Endothelial cell of umbilical vein (primary cell): ENCODE data around the gene UQCR10. TPM values are rescaled to one million over a fixed set of nuclear protein-coding genes. Genes with fewer than 3 reads are reported as not detected.

Experiments
- BruUV-seq: library from RNA; stranded (reverse); fragments of 400-500 nt; replicated peaks from 2 replicates; lab custom pipeline; 2021; lab: Mats Ljungman, UMichigan
- CTCF ChIA-PET: fragments of 300-600, 350-600 bp; sonication (Branson Sonifier 250); formaldehyde crosslinking; loops from one replicate; lab custom pipeline; 2021; ENCODE audit warnings: antibody characterized with exemption, inconsistent platforms; lab: Charles Lee
- POLR2A ChIA-PET: fragments of 300-600, 350-600 bp; sonication (Branson Sonifier 250); formaldehyde crosslinking; loops from one replicate; lab custom pipeline; 2021; ENCODE audit warnings: antibody characterized with exemption, inconsistent platforms; lab: Charles Lee
- DNase-seq: peaks from one replicate; pipeline ENCODE4 v3.0.0-alpha.2; 2011; ENCODE audit warnings: low read depth, low spot score
- FAIRE-seq: peaks from 2 replicates; lab custom pipeline; 2011; peaks lifted over from hg19 to GRCh38; lab: Jason Lieb, UNC
- H2AFZ ChIP-seq: 2 replicates; pipeline ENCODE4 v1.6.0; 2012; ENCODE audit warnings: low read depth, low read length, control low read depth, inconsistent platforms
- H3K27ac ChIP-seq: 2 replicates; pipeline ENCODE4 v1.5.1; 2011; ENCODE audit warnings: low read depth, mild to moderate bottlenecking, control low read depth, low read length, moderate library complexity; ENCODE audit not compliant: insufficient read depth
- H3K27me3 ChIP-seq, 2 experiments: 2 replicates each; pipeline versions ENCODE4 v1.6.0 to v1.6.1; 2011; ENCODE audit warnings: low read length in 2 of 2, mixed read lengths in 1 of 2; ENCODE audit not compliant: control insufficient read depth in 2 of 2, insufficient read depth in 2 of 2
- H3K36me3 ChIP-seq, 2 experiments: 2 replicates in 1 of 2; 3 replicates in 1 of 2; pipeline ENCODE4 v1.5.1; 2011; ENCODE audit warnings: low read length in 2 of 2, mild to moderate bottlenecking in 1 of 2, moderate library complexity in 1 of 2; ENCODE audit not compliant: control insufficient read depth in 2 of 2, insufficient read depth in 2 of 2; ENCODE audit errors: extremely low read depth in 1 of 2
- H3K4me1 ChIP-seq: 3 replicates; pipeline ENCODE4 v1.5.1; 2011; ENCODE audit warnings: mild to moderate bottlenecking, low read length; ENCODE audit not compliant: control insufficient read depth, insufficient read depth; ENCODE audit errors: extremely low read depth
- H3K4me2 ChIP-seq: 2 replicates; pipeline ENCODE4 v1.6.1; 2011; ENCODE audit warnings: low read length, control low read depth, mixed read lengths; ENCODE audit not compliant: insufficient read depth
- H3K4me3 ChIP-seq, 3 experiments: fragments of 200-600 bp in 1 of 3; sonication (generic), shearing (Covaris generic) in 1 of 3; replicated peaks in 1 of 3; 2 replicates each; pipeline ENCODE4 v1.5.1; 2011 to 2016; ENCODE audit warnings: control low read depth in 3 of 3, low read length in 3 of 3, mild to moderate bottlenecking in 2 of 3, inconsistent platforms in 1 of 3, low read depth in 1 of 3, moderate library complexity in 1 of 3; ENCODE audit not compliant: insufficient read depth in 1 of 3
- H3K79me2 ChIP-seq: 2 replicates; pipeline ENCODE4 v1.6.0; 2012; ENCODE audit warnings: low read length, inconsistent platforms; ENCODE audit not compliant: control insufficient read depth, insufficient read depth
- H3K9ac ChIP-seq: replicated peaks from 2 replicates; pipeline ENCODE3; 2011; ENCODE audit warnings: low read length, control low read depth; ENCODE audit not compliant: insufficient read depth; ENCODE audit errors: extremely low read depth
- H3K9me1 ChIP-seq: replicated peaks from 3 replicates; pipeline ENCODE4 v1.6.0; 2011; ENCODE audit warnings: mild to moderate bottlenecking, low read length; ENCODE audit not compliant: control insufficient read depth, insufficient read depth; ENCODE audit errors: extremely low read depth
- H3K9me3 ChIP-seq: replicated peaks from 2 replicates; pipeline ENCODE4 v1.5.1; 2012; ENCODE audit warnings: low read length, inconsistent platforms; ENCODE audit not compliant: control insufficient read depth, insufficient read depth
- H4K20me1 ChIP-seq: replicated peaks from 2 replicates; pipeline ENCODE3; 2011; ENCODE audit warnings: mild to moderate bottlenecking, low read length; ENCODE audit not compliant: control insufficient read depth, insufficient read depth; ENCODE audit errors: extremely low read depth
- CTCF ChIP-seq, 2 donors: IDR thresholded peaks; 1 replicate in 1 of 2; 2 replicates in 1 of 2; pipeline ENCODE4 v1.5.1; 2011; ENCODE audit warnings: low read length in 2 of 2, mild to moderate bottlenecking in 2 of 2, moderate library complexity in 2 of 2, control low read depth in 1 of 2, inconsistent platforms in 1 of 2, low read depth in 1 of 2; ENCODE audit not compliant: insufficient read depth in 1 of 2; ENCODE audit errors: extremely low read depth in 1 of 2
- EZH2 ChIP-seq: IDR thresholded peaks from 2 replicates; pipeline ENCODE4 v1.6.1; 2012; ENCODE audit warnings: borderline replicate concordance, low read depth, mild to moderate bottlenecking, moderate library complexity, low read length, inconsistent platforms; ENCODE audit not compliant: severe bottlenecking
- FOS ChIP-seq: IDR thresholded peaks from 2 replicates; pipeline ENCODE4 v1.6.1; 2011; ENCODE audit warnings: mild to moderate bottlenecking, low read length, moderate library complexity, borderline replicate concordance; ENCODE audit not compliant: insufficient read depth
- GATA2 ChIP-seq: IDR thresholded peaks from 2 replicates; pipeline ENCODE4 v1.7.0; 2011; ENCODE audit warnings: low read depth, mild to moderate bottlenecking, moderate library complexity, mixed read lengths, low read length; ENCODE audit not compliant: insufficient read length, insufficient read depth
- JUN ChIP-seq: IDR thresholded peaks from 2 replicates; pipeline ENCODE4 v1.6.1; 2011; ENCODE audit warnings: borderline replicate concordance, low read depth; ENCODE audit not compliant: insufficient read length, insufficient read depth
- MYC ChIP-seq: IDR thresholded peaks from one replicate; pipeline ENCODE4 v1.6.1; 2011; ENCODE audit warnings: mild to moderate bottlenecking, low read depth, low read length
- POLR2A ChIP-seq: IDR thresholded peaks from 2 replicates; pipeline ENCODE4 v1.6.1; 2012; ENCODE audit warnings: low read depth, mild to moderate bottlenecking, control low read depth, low read length
- POLR2AphosphoS5 ChIP-seq: IDR thresholded peaks from 2 replicates; pipeline ENCODE4 v1.6.1; 2012; ENCODE audit warnings: low read depth, mild to moderate bottlenecking, control low read depth, low read length, moderate library complexity; ENCODE audit not compliant: insufficient read depth
- dilution Hi-C: fragments of 300-500 bp; cut with MboI; formaldehyde crosslinking; loops from one replicate; pipeline ENCODE4 v1.15.0; 2019; ENCODE audit warnings: low sequenced_read_pairs; ENCODE audit not compliant: extremely low pct_ligation_motif_present
- intact Hi-C: fragments of 100-400 bp; cut with micrococcal nuclease; formaldehyde crosslinking; loops from one replicate; pipeline ENCODE4 v1.10.0; 2022
- polyA plus RNA-seq, 4 experiments: library from polyadenylated mRNA; depleted of rRNA in 3 of 4; stranded (reverse) in 3 of 4; unstranded in 1 of 4; fragments of >200 nt; gene quantifications; 2 replicates each; pipeline versions ENCODE4 v1.2.1 to v1.2.3, GENCODE V29; 2011 to 2012; ENCODE audit warnings: missing spikeins in 1 of 4
- total RNA-seq: library from RNA; stranded (reverse); gene quantifications from 2 replicates; pipeline ENCODE4 v1.2.3, GENCODE V29; 2021
- TF ChIP-seq, protein P1 (sequence below): IDR thresholded peaks from 2 replicates; pipeline ENCODE4 v1.6.1; 2011; ENCODE audit not compliant: insufficient read depth, insufficient read length

Gene UQCR10
- total and polyA plus RNA-seq, 2 donors (not counting 3 experiments of a cell fraction or from before 2014, with no cell fraction given) = 96.6 to 196 TPM

DNA sequence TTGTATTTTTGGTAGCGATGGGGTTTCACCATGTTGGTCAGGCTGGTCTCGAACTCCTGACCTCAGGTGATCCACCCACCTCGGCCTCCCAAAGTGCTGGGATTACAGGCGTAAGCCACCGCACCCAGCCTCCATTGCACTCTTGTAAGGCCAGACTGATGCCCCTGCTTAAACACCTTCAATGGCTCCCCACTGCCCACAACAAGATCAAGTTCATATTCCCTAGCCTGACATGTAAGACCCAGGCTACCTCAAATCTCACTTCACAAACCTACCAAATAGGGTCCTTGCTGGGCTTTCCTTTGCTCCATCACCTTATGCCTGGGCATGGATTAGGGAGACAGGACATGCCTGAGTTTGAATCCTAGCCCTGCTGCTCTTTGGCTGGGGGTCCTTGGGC lies 13.1 kb downstream of the UQCR10 start:
- H2AFZ ChIP-seq = peak overlapping the region; percentile 56
- no peaks in the 10 kb centered on the region for H3K27me3 ChIP-seq
- H3K79me2 ChIP-seq = no peaks in the 10 kb centered on the region
- no peaks in the 10 kb centered on the region for H3K9me1 ChIP-seq
- no peak overlapping the region for H3K9ac ChIP-seq
- dilution Hi-C loops = no loop called here
- H3K4me1 ChIP-seq = peaks cover 14% of the 10 kb centered on the region
- H3K4me2 ChIP-seq = no peak overlapping the region
- DNase-seq (no peak), FAIRE-seq (no peak)
- no peaks in the 10 kb centered on the region for H4K20me1 ChIP-seq
- H3K36me3 ChIP-seq = no peaks in the 10 kb centered on the region
- CTCF ChIA-PET = interaction anchor here (0.9 kb wide), 1 partner anchor 19 kb away, joined by 3 read pairs; no protein-coding TSS in a partner anchor
- no peak overlapping the region for H3K4me3 ChIP-seq
- no peak overlapping the region for H3K27ac ChIP-seq
- BruUV-seq = no TSS peak
- POLR2A ChIA-PET = no interaction called here
- no peaks in the 10 kb centered on the region for H3K9me3 ChIP-seq
- intact Hi-C loops = no loop called here
- TF ChIP-seq JUN (no peak), CTCF (IDR thresholded peaks at IDR 0.05; ENCODE audit: extremely low read depth in 1 of 2, insufficient read depth in 1 of 2, low read depth in 1 of 2, low read length in 2 of 2) (no peak), EZH2 (no peak), POLR2AphosphoS5 (no peak), GATA2 (no peak), FOS (no peak), MYC (no peak), POLR2A (no peak)
- TF ChIP-seq, protein P1, sequence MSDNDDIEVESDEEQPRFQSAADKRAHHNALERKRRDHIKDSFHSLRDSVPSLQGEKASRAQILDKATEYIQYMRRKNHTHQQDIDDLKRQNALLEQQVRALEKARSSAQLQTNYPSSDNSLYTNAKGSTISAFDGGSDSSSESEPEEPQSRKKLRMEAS = no peak
